HG03103 (cell line): ENCODE results near the gene ABCA1.
"Not testable (repeated sequence)": the region's sequence is repeated elsewhere in the genome, so short reads cannot be mapped to it uniquely, and the experiment has no call there.

Source experiments
- ATAC-seq: cut with Tn5 transposase; IDR thresholded peaks from one replicate; pipeline ENCODE4 v1.9.1; 2021; ENCODE audit warnings: low read depth; ENCODE audit not compliant: unreplicated experiment

The ABCA1 gene

DNA sequence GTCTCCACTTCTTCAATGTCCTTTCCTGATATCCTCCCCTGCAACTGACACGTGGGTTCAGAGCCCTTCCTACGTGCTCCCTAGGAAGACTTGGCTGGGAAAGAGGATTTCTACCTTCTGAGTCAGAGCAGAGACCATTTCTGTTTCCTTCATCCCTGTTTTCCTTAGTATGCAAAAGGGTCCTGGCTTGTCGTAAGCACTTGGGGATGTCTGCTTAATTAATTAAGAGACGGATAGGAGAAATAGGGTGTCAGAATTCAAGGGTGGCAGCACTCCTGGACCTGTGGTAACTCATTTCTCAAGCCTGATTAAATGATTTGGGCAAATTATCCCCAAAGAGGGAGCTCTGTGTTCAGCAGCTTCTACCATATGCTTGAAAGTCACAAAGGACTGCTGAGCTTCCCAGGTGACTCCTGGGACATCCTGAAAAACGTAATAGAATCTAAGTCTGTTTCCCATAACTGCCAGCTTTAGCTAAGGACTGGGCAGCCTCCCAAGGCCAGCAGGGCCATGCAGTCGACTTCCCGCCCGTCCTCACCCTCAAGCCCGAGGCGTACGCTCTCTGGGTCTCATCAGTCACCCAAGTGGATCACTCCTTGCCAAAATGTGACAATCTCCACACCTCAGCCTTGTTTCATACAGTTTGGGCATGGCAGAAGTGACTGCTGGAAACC is 20.5 kb downstream of the ABCA1 start:
- ATAC-seq: no peak

DNA sequence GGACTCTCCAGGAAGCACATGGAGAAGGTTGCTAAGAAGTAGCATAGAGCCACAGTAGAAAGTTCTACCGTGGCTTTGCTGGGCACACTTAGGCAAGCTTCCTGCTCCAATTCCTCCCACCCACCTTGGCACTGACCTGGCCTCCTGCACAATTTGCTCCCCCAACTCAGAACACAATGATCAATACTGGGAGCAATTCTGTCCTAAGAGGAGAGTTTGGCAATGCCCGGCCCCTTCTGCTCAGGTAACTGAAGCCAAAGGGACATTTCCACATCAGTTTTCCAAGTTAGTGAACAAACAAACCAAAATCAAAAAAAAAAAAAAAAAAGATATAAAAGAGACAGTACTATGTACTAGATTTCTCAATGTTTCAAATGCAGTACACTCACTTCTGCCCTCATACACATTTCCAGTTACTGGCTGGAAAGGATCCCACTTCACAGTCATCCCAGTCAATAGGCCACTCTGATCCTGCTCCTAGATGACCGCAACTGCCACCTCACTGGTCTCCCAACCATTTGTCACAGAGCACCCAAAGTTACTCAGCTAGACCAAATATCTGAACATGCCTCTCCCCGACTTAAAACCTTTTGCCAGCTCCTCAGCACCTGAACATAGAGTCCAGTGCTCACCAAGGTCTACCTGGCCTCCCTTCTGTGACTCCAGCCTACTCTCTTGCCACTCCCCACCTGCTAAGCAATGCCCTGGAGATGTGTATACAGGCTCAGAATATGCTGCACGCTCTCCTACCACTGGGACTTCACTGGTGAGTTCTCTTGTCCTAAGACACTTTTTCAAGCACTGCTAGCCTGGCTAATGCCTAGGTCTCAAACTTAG is 21.3 kb downstream of the ABCA1 start:
- no peak for ATAC-seq

DNA sequence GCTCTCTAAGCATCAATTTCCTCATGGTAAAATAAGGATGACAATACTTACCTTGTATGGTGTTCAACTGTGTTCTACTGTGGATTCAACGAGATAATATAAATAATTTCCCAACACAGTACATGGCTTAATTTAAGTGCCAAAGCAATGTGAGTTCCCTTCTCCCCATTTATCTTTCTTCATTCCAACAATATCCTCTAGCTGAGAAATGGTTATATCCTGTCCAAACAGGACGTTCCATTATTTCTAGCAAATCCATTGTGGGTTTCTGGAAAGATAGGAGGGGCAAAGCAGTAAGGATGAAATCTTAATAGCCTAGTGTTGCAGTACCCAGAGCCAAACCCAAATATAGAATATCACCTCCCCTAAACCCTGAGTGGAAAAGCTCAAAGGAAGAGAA is 22.0 kb downstream of the ABCA1 start:
- no peak for ATAC-seq

DNA sequence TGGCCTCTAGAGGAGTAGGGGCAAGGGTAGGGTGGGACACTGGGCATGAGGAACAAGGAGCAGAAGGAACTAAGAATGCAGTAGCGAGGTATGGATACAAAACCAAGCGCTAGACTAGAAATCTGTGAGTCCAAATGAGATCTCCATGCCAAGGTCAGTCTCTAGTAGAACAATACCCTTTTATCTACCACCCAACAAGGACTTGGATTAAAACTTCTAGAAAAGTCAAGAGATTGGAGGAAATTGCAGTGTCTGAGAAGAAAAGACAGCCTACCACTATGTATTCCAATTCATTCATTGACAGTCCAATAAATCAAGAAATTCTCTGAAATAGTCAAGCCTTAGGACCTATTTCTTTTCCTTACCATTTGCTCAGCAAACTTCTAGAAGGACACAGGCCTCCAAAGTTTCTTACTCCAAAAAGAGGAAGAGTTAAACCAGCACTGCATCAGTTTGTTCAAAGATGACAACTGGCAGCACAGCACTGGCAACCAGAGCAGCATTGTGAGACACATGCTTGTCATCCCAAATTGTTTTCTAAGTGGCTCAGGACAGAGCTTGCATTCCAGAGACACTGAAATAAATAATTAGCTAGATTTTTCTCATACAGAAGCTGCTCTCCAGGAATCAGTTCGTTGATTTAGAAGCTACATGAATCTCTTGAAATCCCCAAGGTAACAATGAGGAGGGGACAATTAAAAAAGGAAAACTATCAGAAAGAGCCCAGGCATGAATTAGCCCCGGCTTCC is 22.6 kb downstream of the ABCA1 start:
- no peak for ATAC-seq

DNA sequence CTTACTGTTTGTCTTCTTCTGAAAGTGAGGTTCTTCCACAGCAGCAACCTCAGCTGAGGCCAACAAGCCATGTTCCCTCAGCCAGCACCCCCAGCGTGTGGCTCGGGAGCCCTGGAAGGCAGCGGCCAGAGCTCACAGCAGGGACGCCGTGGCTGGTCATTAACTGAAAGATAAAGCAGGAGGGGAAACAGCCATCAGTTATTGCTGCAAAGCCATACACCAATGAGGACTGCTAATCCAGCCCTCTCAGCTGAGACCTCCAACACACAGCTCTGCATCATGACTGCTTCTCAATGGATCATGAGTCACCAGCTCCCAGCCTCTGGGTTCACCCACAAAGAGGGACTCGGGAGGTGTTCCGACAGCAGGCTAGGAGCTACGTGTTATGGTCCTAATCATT is 24.3 kb downstream of the ABCA1 start:
- ATAC-seq: no peak

DNA sequence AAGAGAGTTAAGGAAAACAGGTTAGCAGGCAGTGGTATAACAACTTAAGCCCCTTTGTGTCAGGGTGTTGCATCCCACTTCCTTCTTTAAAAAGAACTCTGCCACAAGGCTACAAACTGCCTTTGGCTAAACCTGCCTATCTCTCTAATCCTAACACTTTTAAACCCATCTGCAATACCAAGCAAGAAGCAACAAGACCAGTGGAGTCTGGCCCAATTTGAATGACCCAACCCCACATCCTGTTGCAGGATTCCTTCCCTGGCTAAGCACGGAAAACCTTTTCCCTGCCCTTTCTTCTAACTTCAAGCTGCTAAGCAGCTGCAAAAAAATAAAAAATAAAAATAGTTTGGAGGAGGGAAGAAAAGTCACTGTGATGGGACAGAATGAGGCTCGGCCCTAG is 27.1 kb downstream of the ABCA1 start:
- no peak for ATAC-seq

DNA sequence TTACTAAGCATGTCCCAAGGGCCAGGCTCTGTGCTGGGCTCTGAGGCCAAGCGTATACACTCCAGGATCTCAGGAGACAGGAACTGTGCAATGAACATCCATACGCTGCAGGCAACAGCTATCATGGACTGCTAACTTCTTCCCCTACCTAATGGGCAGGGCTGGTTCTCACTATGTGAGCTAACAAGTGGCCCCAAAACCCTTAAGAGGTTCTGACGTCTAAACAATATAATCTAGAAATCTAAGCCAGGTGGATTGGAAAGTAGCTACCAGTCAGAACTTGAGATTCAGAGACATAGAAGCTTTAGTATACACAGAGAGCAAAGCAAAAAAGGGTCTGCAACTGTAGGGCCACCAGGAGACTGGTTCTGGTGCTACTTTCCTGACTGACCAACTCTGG is 27.6 kb downstream of the ABCA1 start:
- no peak for ATAC-seq

DNA sequence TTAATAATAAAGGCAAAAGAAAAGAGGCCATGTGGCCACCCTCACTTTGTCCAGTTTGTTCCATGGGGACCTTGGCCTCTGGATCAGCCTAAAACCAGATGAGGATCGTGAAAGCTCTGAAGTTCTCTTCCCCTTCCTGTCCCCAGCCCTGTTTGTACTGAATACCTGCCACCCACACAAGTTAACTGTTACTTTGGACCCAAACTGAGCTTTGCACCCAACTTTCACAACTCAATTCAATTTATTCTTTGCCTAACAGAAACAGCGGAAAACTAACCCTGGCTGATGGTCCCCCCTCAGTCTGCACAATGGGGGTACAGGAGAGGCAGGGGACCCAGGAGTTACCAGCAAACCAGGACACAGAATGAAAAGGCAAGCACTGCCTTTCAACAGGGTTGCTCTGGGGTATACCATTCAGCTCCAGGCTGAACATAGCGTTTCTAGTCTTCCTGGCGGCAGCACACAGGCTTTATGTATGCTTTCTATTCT is 28.2 kb downstream of the ABCA1 start:
- ATAC-seq: no peak

DNA sequence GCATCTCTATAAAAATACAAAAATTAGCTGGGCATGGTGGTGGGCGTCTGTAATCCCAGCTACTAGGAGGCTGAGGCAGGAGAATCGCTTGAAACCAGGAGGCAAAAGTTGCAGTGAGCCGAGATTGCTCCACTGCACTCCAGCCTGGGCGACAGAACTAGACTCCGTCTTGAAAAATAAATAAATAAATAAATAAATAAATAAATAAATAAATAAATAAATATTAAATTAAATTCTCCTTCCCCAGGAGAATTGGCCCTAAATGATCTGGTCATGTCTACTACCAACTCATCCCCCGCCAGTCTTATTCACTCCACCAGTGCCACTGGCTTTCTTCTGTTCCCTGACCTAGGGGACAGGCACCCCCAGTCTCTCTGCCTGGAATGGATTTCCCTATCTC is 29.6 kb downstream of the ABCA1 start:
- ATAC-seq: not testable (repeated sequence)

DNA sequence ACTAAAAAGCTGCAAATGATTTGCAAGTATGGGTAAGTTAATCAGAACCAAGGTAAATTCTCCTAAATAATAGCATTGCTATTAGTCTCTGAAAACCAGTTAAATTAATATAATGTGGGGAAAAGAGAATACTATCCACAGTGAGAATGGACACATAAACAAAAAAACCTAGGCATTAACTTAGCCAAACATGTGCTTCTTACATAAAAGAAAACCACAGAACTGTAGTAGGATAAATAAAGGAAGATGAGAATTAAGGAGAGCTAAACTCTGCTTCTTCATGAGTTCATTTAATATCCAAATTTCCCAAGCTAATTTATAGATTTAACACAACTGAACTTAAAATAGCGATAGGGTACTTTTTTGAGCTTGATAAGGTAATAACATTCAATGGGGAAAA is 31.8 kb downstream of the ABCA1 start:
- ATAC-seq: no peak

DNA sequence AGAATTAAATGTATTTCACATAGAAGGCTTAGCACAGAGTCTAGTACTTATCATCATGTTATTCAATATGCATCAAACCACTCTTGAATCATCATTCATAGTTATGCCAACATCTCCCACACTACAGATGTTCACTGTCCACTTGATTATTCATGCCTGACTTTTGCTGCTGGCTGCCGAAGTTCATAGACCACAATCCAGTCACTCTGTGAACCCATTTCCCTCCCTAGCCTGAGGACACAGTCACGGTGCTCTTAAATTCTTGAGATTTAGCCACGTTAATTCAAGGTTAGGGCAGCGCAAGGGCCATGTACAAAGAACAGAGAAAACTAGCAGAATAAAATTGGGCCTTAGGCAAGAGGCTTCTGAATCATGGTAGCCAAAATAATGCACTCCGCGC is 32.4 kb downstream of the ABCA1 start:
- ATAC-seq: no peak

DNA sequence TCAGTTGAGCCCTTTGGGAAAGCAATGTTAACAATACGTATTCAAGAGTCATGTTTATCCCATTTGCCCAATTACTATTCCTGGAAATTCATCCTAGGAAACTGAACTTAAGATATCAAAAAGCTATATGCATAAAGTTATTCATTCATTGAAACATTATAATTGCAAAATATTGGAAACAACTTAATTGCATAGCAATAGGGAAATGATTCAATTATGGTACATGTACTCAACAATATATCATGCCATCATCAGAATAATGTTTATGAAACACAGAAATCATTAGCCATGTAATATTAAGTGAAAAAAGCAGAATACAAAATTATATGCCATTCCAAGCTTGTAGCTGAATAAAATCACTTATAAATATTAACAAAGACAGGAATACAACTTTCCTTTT is 35.3 kb downstream of the ABCA1 start:
- no peak for ATAC-seq

DNA sequence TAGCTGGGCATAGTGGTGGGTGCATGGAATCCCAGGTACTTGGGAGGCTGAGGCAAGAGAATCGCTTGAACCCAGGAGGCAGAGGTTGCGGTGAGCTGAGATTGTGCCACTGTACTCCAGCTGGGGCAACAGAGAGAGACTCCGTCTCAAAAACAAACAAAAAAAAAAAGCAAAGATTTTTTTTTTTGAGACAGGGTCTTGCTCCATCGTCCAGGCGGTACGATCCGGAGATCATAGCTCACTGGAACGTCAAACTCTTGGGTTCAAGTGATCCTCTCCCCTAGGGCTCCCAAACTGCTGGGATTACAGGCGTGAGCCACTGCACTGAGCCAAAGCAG is 37.6 kb downstream of the ABCA1 start:
- ATAC-seq: no peak

DNA sequence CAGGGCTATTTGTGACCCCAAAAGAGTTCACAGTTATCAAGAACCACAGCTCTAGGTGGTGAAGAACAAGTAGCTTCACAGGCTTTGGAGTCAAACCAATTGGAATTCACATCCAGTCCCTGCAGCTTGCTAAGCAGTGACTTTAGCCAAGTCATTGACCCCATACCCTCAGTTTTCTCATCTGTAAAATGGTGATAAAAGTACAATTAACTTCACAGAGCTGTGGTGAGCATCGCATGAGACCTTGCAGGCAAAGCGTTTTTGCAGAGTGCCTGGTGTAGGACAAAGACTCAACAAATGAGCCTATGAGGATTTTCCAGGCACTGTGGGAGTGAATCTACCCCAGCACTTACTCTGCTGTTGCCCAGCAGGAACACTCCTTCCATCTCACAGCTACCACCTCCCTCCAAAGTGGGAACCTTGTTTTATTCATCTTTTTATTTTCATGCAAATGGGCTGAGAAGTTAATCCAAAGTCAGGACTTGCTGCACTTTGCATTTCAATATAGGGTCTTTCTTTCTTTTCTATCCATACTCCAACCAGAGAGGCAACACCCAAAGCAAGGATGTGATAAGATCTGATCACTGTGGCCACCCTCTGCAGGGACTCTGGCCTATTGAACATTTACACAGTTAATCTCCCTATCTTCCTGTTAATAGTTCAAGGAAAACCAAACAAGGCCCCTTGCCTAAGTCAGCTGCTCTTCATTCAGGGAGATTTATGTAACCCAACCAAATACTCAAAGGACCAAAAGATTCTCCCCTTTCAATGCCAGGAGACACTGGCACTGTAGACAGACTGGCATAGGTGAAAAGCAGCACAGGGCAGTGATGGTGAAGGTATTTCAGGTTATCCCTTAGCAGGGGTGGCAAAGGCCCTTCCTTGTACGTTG is 41.9 kb downstream of the ABCA1 start:
- ATAC-seq: no peak

DNA sequence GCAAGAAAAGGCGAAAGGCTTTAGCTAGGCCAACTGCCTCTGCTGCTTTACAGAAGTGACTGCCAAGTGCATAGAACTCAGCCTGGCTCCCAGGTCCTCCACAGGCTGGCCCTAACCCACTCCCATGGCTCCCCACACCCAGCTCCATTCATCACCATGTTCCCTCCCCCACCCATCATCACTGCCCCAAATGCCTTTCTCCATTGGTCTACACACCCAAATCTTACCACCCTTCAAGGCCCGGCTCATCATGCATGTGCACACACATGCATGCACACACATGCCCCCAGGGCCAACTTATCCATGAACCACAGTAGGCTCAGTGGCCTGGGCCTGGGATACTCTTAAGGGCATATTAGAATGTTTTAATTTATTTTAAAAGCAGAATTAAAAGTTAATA is 44.8 kb downstream of the ABCA1 start:
- no peak for ATAC-seq

DNA sequence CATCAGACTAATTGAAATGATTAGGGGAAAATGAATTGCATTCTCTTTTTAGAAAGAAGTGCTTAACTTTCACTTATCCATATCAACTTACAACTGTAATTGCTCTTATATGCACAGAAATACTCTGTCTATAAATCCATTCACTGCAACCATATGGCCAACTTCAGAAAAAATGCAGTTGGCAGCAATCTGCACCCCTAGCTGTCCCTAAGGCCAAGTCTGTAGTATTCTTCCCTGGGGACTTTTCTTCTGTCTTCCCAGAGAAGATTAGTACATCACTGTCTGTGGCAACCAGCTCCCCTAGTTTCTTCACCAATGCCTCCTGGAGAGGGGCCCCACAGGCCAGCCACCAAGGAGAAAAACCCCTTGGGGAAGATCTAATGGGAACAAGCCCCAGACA is 45.4 kb downstream of the ABCA1 start:
- ATAC-seq: no peak

DNA sequence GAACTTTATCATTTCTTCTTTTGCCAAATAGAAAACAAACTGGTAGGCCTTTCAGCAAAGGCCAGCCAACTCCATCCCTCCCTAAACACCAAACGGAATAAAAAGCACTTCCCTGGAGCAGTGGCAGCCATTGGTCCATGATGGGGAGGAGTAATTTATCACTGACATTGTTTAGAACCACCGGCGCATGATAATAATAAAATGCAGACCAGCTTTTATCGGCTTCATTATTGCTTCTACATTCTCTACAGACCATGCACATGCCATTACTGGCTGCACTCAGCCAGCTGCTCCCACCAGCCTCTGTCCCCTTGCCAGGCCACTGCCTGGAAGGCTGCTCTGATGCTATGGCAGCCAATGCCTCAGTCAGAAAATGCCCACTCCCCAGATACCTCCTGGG is 45.9 kb downstream of the ABCA1 start:
- no peak for ATAC-seq

DNA sequence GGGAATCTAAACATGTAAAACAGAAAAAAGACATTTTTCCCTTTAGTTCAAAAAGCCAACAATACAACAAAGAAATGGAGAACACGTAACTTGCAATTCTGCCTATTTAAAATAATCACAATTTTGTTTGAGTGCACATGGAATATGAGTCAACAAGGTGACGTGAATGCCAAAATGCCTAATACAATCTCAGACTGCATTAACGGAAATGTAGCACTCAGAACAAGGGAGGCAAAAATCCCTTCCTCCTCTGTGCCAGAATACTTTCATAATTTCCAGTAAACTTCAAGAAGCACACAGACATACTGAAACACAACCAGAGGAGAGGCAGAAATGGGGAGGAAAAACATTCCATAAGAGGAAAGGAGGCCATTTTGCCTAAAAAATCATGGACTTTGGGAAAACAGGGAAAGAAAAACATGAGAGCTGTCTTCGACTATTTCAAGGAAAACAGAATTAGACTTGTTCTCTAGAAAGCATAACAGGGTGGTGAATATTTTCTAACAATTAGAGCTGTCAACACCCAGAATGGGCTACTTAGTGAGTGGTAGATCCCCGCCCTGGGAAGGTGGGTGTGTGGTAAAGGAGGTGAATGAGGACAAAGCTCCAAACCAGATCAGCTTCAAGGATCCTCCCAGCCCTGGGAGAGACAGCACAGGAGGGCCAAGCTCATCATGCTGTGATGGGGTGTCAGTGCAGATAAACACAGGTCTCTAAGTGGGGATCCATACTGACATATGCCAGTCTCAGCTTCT is 48.2 kb downstream of the ABCA1 start:
- no peak for ATAC-seq

DNA sequence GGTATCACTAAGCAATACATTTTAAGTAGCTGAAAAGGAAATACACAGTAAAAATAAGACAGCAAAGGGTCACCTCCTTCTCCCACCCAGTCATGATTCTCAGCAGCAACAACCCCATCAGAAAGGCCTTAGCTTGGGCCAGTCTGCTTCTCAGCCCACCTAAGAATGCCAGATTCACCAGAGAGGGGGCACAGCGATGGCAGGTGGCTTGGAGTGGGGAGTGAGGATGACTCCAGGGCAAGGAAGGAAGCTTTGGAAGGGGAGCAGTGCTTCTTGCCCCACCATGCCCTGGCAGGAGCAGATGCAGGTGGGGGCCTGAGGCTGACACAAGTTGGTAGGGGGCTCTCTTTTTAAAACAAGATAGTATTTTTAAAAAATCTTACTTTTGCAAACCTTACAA is 51.4 kb downstream of the ABCA1 start:
- ATAC-seq: no peak

DNA sequence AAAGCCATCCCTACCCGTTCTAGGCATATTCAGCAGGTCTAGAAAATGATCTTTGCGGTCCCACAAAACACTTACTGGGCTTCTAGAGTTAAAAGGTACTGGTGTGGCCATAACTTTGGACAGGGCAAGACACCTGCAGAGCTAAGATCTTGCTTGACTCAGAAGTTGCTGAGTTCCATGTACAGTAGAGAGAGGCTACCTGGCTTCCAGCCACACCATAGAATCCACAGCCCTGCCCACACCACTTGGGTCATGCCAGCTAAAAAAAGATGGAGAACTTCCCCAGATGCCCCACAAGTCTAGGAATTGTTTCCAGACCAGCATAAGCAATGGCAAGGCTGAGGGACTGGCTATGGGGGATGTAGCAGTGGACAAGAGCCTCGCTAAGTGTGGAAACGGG is 52.1 kb downstream of the ABCA1 start:
- no peak for ATAC-seq
